NCI-H2029 (cell line): Measurements from ENCODE around the gene RNF183.

Source experiments
- DNase-seq: peaks from one replicate; lab custom pipeline; 2025; lab: John Stamatoyannopoulos, UW

The RNF183 gene, protein sequence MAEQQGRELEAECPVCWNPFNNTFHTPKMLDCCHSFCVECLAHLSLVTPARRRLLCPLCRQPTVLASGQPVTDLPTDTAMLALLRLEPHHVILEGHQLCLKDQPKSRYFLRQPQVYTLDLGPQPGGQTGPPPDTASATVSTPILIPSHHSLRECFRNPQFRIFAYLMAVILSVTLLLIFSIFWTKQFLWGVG

GRCh38 chr9:113302792-113303418 is at the start of gene RNF183:
TSS of gene RNF183 (minus strand) at chr9:113303376. CDS start at chr9:113298184, 5,192 bp downstream.
- no peak for DNase-seq

DNA sequence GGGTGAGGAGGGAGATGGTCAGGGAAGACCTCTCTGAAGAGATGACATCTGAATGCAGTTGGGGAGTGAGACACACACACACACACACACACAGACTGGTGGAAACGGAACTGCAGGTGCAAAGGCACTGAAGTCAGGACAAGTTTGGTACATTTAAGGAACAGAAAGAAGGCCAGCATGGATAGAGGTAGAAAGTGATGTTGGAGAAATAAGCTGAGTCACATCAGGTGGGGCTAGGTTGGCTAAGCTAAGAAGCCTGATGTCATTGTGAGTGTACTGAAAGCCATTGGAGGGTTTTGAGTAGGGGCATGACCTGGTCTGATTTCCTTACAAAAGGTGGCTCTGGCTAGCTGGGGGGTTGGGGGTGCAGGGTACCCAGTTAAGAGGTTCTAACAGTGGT is 49.2 kb upstream of the RNF183 start:
- no peak for DNase-seq

DNA sequence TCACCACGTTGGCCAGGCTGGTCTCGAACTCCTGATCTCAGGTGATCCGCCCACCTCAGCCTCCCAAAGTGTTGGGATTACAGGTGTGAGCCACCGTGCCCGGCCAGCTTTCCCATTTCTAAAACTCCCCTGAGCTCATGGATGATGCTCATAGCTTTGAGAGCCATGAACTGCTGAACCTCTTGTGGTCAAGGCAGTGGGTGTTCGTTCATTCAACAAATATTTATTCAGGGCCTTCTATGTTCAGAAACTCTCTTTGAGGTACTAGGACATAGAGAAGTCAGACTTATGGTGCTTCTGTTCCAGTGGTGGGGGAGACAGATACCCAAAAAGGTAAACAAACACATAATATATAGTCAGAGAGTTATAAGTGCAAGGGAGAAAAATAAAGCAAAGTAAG is 48.8 kb upstream of the RNF183 start:
- DNase-seq: no peak

GRCh38 chr9:113350937-113351336 is 47.8 kb upstream of the RNF183 start:
- no peak for DNase-seq

DNA sequence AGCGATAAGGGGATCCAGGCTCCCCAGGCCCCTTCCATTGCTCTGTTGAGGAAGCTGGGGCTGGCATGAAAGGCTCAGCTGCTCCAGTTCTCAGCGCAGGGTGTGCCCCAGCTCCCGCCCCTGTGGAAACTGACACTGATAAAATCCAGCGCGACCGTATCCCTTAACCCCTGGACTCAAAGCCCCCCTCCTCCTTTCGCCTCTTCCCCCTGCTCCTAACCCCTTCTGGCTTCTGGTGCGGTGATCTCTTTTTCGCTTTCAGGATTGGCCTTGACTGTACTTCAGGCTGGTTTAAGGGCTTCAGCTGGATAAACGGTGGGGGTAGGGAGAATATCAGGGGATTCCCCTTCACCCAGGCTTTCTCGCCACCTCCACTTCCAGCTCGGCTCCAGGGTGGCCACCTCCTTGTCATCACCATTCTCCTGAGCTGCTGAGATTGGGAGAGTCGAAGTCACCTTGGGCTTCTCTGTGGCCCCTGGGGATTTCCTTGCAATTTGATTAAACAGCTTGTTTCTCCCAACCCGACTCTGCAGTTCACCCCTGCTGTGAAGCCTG is 47.0 kb upstream of the RNF183 start:
- DNase-seq: no peak

DNA sequence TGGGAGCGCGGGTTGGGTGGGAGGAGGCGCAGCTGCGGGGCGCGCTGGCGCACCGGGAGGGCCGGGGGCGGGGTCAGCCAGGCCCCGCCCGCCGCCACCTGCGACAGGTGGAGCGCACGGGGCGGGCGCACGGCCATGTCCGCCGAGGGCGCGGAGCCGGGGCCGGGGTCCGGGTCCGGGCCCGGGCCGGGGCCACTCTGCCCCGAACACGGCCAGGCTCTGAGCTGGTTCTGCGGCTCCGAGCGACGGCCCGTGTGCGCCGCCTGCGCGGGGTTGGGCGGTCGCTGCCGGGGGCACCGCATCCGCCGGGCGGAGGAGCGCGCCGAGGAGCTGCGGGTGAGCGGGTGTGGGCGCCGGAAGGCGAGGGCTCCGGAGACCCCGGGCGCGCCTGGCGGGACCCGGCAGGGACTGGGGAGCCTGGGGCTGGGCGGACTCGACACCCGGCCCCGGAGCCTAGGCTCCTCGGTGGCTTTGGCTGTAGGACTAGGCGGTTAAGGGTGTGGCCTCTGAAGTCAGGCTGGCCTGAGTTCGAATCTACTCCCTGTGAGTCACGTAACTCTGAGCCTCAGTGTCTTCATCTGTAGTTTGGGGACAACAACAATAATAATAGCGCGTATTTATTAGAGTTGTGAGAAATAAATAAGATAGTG is 46.4 kb upstream of the RNF183 start, which contains the start of gene BSPRY:
TSS of gene BSPRY (plus strand) at position 97 of the 650 bp plus-strand sequence. CDS start at position 136, 39 bp downstream.
- DNase-seq: no peak

DNA sequence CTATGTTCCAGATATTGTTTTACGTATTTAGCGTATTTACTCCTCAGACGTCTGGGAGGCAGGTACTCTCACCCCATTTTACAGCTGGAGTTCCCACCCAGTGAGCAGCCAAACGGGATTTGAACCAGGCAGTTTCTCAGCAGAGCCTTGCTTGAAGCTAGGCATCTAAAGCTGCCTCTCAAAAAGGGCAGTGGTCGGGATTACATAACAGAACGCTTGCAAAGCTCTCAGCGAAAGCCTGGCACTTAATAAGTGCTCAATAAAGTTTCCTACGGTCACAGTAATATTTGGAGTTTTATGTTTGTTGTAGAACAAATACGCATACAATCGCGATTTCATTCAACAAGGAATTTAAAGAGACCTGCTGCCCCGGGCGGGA is 45.9 kb upstream of the RNF183 start:
- no peak for DNase-seq

DNA sequence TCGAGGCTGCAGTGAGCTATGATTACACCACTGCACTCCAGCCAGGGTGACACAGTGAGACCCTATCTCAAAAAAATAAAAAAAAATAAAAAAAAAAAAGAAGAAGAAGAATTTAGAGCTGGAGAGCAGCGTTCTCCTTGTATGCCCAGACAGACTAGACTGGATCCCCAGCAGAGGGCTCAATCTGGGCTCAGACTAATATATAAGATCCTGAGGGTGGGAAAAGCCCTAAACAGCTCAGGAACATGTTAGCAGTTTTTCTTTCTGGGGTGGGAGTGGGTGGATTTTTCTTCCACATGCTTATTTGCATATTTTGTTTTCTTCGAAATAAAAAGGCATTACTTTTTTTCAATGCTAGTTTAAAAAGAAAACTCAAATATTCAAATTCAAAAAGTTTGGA is 45.3 kb upstream of the RNF183 start:
- no peak for DNase-seq

- no peak for DNase-seq
Measured at GRCh38 chr9:113345671-113346070, 42.5 kb upstream of the RNF183 start.

GRCh38 chr9:113345190-113345589 is 42.0 kb upstream of the RNF183 start:
- DNase-seq: no peak

GRCh38 chr9:113343732-113344231 is 40.6 kb upstream of the RNF183 start:
- peak; percentile 98 for DNase-seq

DNA sequence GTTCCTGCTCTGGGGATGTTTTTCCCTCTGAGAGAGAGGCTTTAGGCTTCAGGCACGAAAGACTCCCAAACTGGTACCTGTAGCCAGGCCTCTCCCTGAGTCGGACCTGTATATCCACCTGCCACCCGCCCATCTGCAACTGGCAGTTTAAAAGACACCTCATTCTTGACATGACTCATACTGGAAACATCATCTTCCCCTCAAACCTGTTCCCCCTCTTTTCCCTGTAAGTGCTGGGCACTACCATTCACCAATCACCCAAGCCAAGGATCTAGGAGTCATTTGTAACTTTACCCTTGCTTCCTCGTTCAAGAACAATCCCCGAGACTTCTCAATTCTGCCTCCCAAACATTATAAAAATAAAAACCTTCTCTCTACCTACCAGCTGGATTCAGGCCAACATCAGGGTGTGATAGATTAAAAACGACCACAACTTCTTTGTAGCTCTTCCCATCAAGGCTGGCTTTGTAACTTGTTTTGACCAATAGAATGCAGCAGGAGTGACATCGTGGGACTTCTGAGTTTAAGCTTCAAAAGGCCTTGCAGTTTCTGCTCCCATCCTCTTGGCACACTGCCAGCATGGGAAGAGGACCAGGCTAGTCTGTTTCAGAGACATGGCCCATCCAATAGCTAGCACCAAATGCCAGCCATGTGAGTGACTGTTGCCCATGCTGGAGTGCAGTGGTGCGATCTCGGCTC is 38.7 kb upstream of the RNF183 start:
- DNase-seq: peak; percentile 46

DNA sequence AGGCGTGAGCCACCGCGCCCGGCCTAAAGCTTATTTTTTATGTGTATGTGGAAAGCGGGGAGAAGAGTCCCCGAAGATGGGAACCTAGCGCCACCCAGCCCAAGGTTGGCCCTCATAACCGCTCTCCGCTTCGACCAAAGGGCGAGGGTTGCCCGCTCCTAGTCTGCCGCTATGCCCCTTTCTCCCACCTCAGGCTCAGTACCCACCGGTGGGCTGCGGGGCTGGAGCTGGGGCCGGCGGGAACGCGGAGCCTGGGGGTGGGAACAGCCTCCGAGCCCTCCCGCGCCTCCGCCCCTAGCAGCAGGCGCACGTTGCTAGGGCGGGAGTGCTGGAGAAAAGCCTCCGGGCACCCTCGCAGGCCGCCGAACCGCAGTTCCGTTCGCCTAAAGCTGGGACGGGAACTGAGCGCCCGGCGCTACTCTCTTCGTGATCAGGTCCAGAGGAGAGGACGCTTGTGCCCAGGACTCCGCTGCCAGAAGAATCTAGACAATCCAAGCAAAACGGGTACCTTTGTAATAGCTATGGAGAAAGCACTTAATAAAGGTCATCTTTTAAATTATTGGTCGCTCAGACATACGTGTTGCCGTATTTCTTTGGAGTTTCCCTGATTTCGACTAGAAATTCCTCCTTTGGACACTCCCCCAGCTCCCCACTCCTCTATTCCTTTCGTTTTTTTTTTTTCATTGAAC is 37.0 kb upstream of the RNF183 start, which contains the start of gene WDR31:
TSS of gene WDR31 (minus strand) at position 265 of the 689 bp plus-strand sequence. CDS start 8,253 bp downstream, outside the sequence.
- DNase-seq: peak; percentile 89

DNA sequence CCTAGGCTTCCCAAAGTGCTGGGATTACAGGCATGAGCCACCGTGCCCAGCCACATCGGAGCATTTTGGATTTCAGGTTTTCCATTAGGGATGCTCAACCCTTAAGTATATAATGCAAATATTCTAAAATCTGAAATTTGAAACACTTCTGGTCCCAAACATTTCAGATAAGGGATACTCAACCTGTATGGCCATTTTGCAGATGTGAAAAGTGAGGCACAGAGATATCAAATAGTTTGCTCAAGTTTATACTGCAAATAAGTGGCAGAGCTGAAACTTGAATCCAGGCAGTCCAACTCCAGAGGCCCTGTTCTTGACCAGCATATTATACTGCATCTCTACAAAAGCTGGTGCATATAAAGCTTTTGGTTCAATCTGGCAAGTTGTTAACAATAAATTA is 34.5 kb upstream of the RNF183 start:
- DNase-seq: no peak

- DNase-seq: no peak
Measured at GRCh38 chr9:113331780-113332179, 28.6 kb upstream of the RNF183 start.

- no peak for DNase-seq
Measured at GRCh38 chr9:113328045-113328782, 25.0 kb upstream of the RNF183 start.

GRCh38 chr9:113326230-113326629 is 23.1 kb upstream of the RNF183 start:
- DNase-seq: no peak

DNA sequence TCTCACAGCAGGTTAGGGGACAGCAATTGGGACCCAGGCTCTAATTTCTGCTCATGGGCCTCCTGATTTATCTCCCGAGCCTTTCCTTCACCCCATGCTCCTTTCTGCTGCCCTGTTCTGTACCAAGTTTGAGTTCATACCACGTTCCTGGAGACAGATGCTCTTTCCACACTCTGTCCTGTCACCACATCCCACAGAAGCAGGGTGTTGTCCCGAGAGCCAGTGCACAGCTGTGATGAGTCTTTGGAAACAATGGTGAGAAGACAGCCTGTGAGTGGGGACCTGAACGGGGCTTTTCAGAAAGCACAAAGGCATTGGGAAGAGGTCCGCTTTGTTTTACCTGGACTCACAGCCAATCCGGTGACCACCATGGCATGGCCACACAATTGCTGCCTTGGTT is 19.5 kb upstream of the RNF183 start:
- DNase-seq: no peak

DNA sequence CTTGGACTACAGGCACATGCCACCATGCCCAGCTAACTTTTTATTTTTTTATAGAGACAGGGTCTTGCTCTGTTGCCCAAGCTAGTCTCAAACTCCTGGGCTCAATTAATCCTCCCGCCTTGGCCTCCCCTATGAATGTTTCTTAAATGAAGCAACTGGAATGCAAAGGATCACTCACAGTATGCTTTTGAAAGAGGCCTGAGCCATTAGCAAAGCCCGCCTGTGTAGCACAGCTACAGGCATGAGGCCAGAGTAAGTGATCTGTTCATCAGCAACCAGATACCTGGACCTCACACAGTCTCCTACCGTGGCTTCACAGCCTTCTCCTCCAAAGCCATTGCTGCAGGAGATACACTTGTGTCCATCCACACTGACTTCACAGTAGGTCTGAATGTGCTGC is 16.9 kb upstream of the RNF183 start:
- no peak for DNase-seq

DNA sequence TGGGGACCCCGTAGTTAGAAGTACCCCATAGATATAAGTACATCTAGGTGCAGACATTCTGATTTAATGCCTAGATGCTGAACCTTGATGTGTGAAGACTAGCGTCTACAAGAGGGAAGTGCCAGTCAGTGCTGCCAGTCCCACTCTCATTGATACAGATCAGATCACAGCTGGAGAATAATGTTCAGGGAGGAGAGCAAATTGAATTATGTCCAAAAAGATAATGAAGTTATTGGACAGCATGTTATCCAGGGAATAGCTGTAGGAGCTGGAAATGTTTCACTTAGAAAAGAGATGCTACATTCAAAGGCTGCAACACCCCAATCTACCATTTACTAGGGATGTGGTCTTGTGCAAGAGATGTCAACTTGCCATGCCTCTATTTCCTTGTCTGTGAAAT is 15.9 kb upstream of the RNF183 start:
- DNase-seq: no peak

DNA sequence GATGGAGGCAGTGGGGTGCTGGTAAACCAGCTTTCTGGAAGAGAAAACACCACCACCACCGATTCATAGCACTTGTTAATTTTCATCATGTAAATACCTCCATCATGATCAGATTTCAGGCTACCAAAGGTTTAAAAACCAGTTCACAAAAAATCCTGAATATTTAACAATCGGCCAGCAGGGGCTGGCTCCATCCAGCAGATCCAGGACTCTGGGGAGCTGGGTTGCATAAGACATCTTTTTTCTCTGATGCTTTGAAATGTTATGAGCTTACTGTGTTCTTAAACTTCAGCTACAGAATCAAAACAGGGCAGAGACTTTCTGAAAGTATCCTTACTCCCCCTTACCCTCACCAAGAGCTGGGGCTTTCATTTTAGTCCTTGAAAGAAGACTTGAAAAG is 14.6 kb upstream of the RNF183 start:
- DNase-seq: no peak
